Keratinocyte (primary cell): ENCODE data around the gene HIVEP2. TPM values are rescaled to one million over a fixed set of nuclear protein-coding genes. Genes with fewer than 3 reads are reported as not detected.

ENCODE experiments used
- DNase-seq: peaks from one replicate; pipeline ENCODE4 v3.0.0-alpha.2; 2011; ENCODE audit warnings: low read depth, missing footprints, low spot score
- FAIRE-seq: peaks from 2 replicates; lab custom pipeline; 2011; peaks lifted over from hg19 to GRCh38; lab: Jason Lieb, UNC
- H2AFZ ChIP-seq: 2 replicates; pipeline ENCODE4 v1.6.0; 2012; ENCODE audit warnings: low read length, control low read depth, inconsistent platforms; ENCODE audit not compliant: control insufficient read depth
- H3K27ac ChIP-seq: 2 replicates; pipeline ENCODE4 v1.5.1; 2011; ENCODE audit warnings: low read length; ENCODE audit not compliant: control insufficient read depth, insufficient read depth
- H3K27me3 ChIP-seq: 3 replicates; pipeline ENCODE4 v1.6.0; 2011; ENCODE audit warnings: low read length; ENCODE audit not compliant: control insufficient read depth, insufficient read depth; ENCODE audit errors: extremely low read depth
- H3K36me3 ChIP-seq, 2 experiments: 2 replicates in 1 of 2; 3 replicates in 1 of 2; pipeline ENCODE4 v1.5.1; 2011; ENCODE audit warnings: low read length in 2 of 2, mild to moderate bottlenecking in 1 of 2; ENCODE audit not compliant: control insufficient read depth in 2 of 2, insufficient read depth in 2 of 2; ENCODE audit errors: extremely low read depth in 1 of 2
- H3K4me1 ChIP-seq: 3 replicates; pipeline ENCODE4 v1.5.1; 2011; ENCODE audit warnings: low read length; ENCODE audit not compliant: control insufficient read depth, insufficient read depth; ENCODE audit errors: extremely low read depth
- H3K4me2 ChIP-seq: 3 replicates; pipeline ENCODE4 v1.6.0; 2011; ENCODE audit warnings: low read depth, low read length; ENCODE audit not compliant: control insufficient read depth, insufficient read depth; ENCODE audit errors: extremely low read depth
- H3K4me3 ChIP-seq, 3 experiments: fragments of 200-600 bp in 1 of 3; sonication (generic) in 1 of 3; 2 replicates in 2 of 3; 3 replicates in 1 of 3; pipeline ENCODE4 v1.5.1; 2011 to 2016; ENCODE audit warnings: low read length in 3 of 3, mild to moderate bottlenecking in 3 of 3, control low read depth in 2 of 3, inconsistent platforms in 1 of 3, low read depth in 1 of 3, mixed read lengths in 1 of 3, mixed run types in 1 of 3, moderate library complexity in 1 of 3; ENCODE audit not compliant: control insufficient read depth in 2 of 3, insufficient read depth in 2 of 3; ENCODE audit errors: extremely low read depth in 1 of 3
- H3K79me2 ChIP-seq: 2 replicates; pipeline ENCODE4 v1.6.0; 2012; ENCODE audit warnings: low read length; ENCODE audit not compliant: control insufficient read depth, insufficient read depth
- H3K9ac ChIP-seq: 3 replicates; pipeline ENCODE4 v1.6.0; 2011; ENCODE audit warnings: low read length; ENCODE audit not compliant: control insufficient read depth, insufficient read depth; ENCODE audit errors: extremely low read depth
- H3K9me1 ChIP-seq: 3 replicates; pipeline ENCODE4 v1.6.0; 2011; ENCODE audit warnings: low read length; ENCODE audit not compliant: control insufficient read depth, insufficient read depth; ENCODE audit errors: extremely low read depth
- H3K9me3 ChIP-seq: 2 replicates; pipeline ENCODE4 v1.5.1; 2012; ENCODE audit warnings: low read depth, low read length; ENCODE audit not compliant: control insufficient read depth
- H4K20me1 ChIP-seq: 3 replicates; pipeline ENCODE4 v1.6.0; 2011; ENCODE audit warnings: low read length; ENCODE audit not compliant: control insufficient read depth, insufficient read depth; ENCODE audit errors: extremely low read depth
- EZH2 ChIP-seq: IDR thresholded peaks from one replicate; pipeline ENCODE4 v1.6.1; 2012; ENCODE audit warnings: inconsistent platforms, mild to moderate bottlenecking, low read length, moderate library complexity
- dilution Hi-C: fragments of 300-500 bp; cut with MboI; formaldehyde crosslinking; loops from one replicate; pipeline ENCODE4 v1.7.0; 2020; ENCODE audit warnings: low sequenced_read_pairs; ENCODE audit not compliant: extremely low pct_ligation_motif_present
- polyA plus RNA-seq, 5 experiments: library from polyadenylated mRNA; depleted of rRNA in 3 of 5; stranded (reverse) in 3 of 5; stranded (forward) in 1 of 5; unstranded in 1 of 5; fragments of >200 nt; gene quantifications; 1 replicate in 1 of 5; 2 replicates in 3 of 5; 3 replicates in 1 of 5; pipeline versions ENCODE4 v1.2.1 to v1.2.3, GENCODE V29; 2011 to 2012; ENCODE audit warnings: missing spikeins in 2 of 5, low read depth in 1 of 5, low replicate concordance in 1 of 5
- TF ChIP-seq, protein P1 (sequence below), 3 experiments: IDR thresholded peaks in 1 of 3; conservative IDR thresholded peaks in 1 of 3; optimal IDR thresholded peaks in 1 of 3; 2 replicates in 2 of 3; 3 replicates in 1 of 3; pipeline versions ENCODE3 to v1.5.1; 2011; ENCODE audit warnings: low read length in 3 of 3, mild to moderate bottlenecking in 3 of 3, moderate library complexity in 2 of 3, control low read depth in 1 of 3, inconsistent platforms in 1 of 3; ENCODE audit not compliant: insufficient read depth in 2 of 3; ENCODE audit errors: extremely low read depth in 1 of 3

Gene HIVEP2
- polyA plus RNA-seq, 1 donor (not counting 4 experiments of a cell fraction or from before 2014, with no cell fraction given) = 8.9 TPM

DNA sequence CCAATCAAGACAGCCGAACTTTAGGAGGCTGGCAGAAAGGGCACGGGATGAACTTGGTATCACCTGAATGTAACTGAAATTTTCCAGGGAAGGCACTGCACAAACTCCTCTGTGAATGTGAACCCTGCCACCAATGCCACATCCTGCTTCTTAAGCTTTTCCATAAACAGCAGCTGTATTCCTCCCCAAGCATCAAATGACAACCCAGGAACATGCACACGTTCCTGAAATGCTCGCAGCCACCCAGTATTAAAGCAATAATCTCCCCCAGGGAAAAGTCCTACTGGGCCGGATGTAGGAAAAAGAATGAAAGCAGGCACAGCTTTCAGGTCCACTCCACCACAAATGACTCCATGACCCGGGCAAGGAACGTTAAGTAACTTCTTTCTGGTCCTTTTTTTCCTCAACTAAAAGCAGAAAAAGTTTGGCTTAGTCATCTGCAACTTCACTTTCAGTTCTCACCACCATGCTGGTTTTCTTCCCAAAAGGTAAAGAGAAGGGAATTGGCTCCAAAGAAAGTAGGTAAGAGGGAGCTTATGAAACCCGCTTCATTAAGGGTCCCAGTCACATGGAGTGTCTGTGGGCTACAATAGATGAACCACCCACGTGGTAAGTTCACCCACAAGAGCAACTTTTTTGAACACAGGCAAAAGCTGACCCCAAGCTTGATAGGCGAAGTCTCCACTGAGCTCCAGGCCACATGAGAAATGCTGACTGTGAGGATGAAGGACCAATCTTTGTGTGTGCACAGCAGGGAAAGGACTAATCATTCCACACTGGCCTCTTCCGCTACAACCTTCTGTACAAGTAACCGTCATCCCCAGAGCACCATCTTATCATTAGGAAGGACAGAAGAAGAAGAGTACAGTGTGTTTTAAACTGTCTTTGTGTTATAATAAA, 90.1 kb downstream of the HIVEP2 start:
- Histone ChIP-seq H4K20me1 (no peaks in the 10 kb centered on the region), H3K36me3 (no peaks in the 10 kb centered on the region), H3K4me2 (no peak overlapping the region), H3K9ac (no peak overlapping the region), H3K79me2 (no peaks in the 10 kb centered on the region), H3K4me3 (no peak overlapping the region), H3K27ac (no peak overlapping the region), H3K27me3 (no peaks in the 10 kb centered on the region), H3K9me1 (no peaks in the 10 kb centered on the region), H3K9me3 (no peaks in the 10 kb centered on the region), H2AFZ (no peak overlapping the region), H3K4me1 (peaks cover 21% of the 10 kb centered on the region)
- FAIRE-seq = no peak
- TF ChIP-seq EZH2 = no peak
- TF ChIP-seq, protein P1, sequence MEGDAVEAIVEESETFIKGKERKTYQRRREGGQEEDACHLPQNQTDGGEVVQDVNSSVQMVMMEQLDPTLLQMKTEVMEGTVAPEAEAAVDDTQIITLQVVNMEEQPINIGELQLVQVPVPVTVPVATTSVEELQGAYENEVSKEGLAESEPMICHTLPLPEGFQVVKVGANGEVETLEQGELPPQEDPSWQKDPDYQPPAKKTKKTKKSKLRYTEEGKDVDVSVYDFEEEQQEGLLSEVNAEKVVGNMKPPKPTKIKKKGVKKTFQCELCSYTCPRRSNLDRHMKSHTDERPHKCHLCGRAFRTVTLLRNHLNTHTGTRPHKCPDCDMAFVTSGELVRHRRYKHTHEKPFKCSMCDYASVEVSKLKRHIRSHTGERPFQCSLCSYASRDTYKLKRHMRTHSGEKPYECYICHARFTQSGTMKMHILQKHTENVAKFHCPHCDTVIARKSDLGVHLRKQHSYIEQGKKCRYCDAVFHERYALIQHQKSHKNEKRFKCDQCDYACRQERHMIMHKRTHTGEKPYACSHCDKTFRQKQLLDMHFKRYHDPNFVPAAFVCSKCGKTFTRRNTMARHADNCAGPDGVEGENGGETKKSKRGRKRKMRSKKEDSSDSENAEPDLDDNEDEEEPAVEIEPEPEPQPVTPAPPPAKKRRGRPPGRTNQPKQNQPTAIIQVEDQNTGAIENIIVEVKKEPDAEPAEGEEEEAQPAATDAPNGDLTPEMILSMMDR (optimal IDR thresholded peaks at IDR 0.05 in 1 of 3, IDR thresholded peaks at IDR 0.05 in 1 of 3, conservative IDR thresholded peaks at IDR 0.05 in 1 of 3; ENCODE audit: extremely low read depth in 1 of 3, insufficient read depth in 2 of 3, low read length in 3 of 3) = no peak
- dilution Hi-C loops = no loop called here
- DNase-seq = no peak

DNA sequence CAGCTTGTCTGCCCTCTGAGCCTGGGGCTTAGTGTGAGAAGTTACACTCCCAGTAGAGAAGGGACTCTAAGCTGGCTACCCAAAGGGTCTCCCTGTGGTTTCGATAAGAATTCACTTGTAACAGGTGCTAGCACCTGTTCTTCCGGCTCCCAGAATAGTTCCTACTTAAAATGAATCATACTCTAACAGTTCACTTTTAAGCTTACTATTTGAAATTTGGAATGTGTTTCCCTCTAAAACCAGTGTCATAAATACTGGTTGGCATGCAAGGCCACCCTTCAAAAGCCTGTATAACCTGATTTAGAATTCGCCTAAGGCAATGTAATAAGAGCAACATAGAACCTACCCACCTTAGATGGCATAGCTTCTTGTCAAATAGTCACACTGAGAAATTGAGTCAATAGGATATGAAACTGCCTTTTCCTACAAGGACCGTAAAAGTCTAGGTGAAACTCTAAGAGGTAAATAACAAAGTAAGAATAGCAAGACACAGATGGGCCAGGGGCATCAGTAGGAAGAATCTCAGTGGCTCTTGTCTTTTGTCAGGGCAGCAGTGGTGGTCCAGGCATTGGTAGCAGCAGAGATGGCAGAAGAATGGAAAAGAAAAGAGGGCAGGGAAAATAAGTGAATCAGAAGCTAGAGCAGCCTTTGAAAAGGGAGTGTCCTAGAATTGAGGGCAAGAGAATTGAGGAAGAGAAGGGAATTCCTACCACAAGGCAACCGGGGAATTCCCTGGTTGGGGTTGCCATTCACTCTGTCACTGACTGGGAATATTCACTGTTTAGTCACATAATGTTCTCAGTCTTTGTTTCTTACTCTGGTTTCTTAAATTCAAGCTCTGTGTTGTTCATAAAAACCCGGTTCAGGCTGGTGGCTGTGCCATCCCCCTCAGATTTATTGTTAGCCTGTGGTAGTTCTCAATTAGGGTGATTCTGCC, 91.5 kb downstream of the HIVEP2 start:
- FAIRE-seq = peak; percentile 41

More for the DNA sequence above, 91.5 kb downstream of the HIVEP2 start:
- H3K9me1 ChIP-seq = no peaks in the 10 kb centered on the region
- no peaks in the 10 kb centered on the region for H3K36me3 ChIP-seq
- H3K9me3 ChIP-seq = no peaks in the 10 kb centered on the region
- TF ChIP-seq, protein P1 (optimal IDR thresholded peaks at IDR 0.05 in 1 of 3, IDR thresholded peaks at IDR 0.05 in 1 of 3, conservative IDR thresholded peaks at IDR 0.05 in 1 of 3; ENCODE audit: extremely low read depth in 1 of 3, insufficient read depth in 2 of 3, low read length in 3 of 3) = no peak
- TF ChIP-seq EZH2 = no peak
- H3K27ac ChIP-seq = peak overlapping the region; percentile 34
- DNase-seq = no peak
- H3K9ac ChIP-seq = peak overlapping the region; percentile 30
- peak overlapping the region; percentile 42 for H3K4me2 ChIP-seq
- H3K4me1 ChIP-seq = peaks cover 21% of the 10 kb centered on the region
- no peak overlapping the region for H2AFZ ChIP-seq
- no peaks in the 10 kb centered on the region for H4K20me1 ChIP-seq
- dilution Hi-C loops = no loop called here
- peaks cover 1% of the 10 kb centered on the region for H3K79me2 ChIP-seq
- H3K4me3 ChIP-seq = no peak overlapping the region
- no peaks in the 10 kb centered on the region for H3K27me3 ChIP-seq
